Heart right ventricle (tissue), 16 donors: Measurements from ENCODE around the gene COPS9. TPM values are rescaled to one million over a fixed set of nuclear protein-coding genes. Genes with fewer than 3 reads are reported as not detected.

ENCODE experiments used
- ATAC-seq, 8 donors: fragments of 200-7000 bp; cut with Tn5 transposase; one replicate each; pipeline ENCODE4 v1.9.1; 2020; ENCODE audit warnings: mild to moderate bottlenecking in 8 of 8, moderate library complexity in 8 of 8, moderate number of reproducible peaks in 1 of 8
- DNase-seq, 2 donors: peaks; one replicate each; pipeline ENCODE4 v3.0.0-alpha.2; 2020
- H3K27ac ChIP-seq, 10 donors: fragments of 200-600 bp; sonication (generic) in 2 of 10; one replicate each; pipeline versions ENCODE4 v1.5.0 to v1.8.0; 2020 to 2022; ENCODE audit warnings: mild to moderate bottlenecking in 3 of 10
- H3K27me3 ChIP-seq, 7 donors: fragments of 200-600 bp; one replicate each; pipeline ENCODE4 v1.8.0; 2021 to 2022; ENCODE audit warnings: mild to moderate bottlenecking in 2 of 7
- H3K36me3 ChIP-seq, 9 donors: fragments of 200-600 bp; sonication (generic) in 1 of 9; one replicate each; pipeline versions ENCODE4 v1.5.0 to v1.8.0; 2020 to 2022; ENCODE audit warnings: mild to moderate bottlenecking in 2 of 9
- H3K4me1 ChIP-seq, 9 donors: fragments of 200-600 bp; sonication (generic) in 1 of 9; one replicate each; pipeline versions ENCODE4 v1.5.0 to v1.8.0; 2020 to 2022; ENCODE audit warnings: mild to moderate bottlenecking in 4 of 9
- H3K4me3 ChIP-seq, 10 donors: fragments of 200-600 bp; sonication (generic) in 2 of 10; one replicate each; pipeline versions ENCODE4 v1.5.0 to v1.8.0; 2020 to 2022; ENCODE audit warnings: mild to moderate bottlenecking in 7 of 10, moderate library complexity in 2 of 10
- H3K9me3 ChIP-seq, 11 donors: fragments of 200-600 bp in 10 of 11; sonication (generic) in 2 of 11; one replicate each; pipeline versions ENCODE4 v1.5.0 to v1.8.0; 2013 to 2022; ENCODE audit warnings: mild to moderate bottlenecking in 2 of 11, control low read depth in 1 of 11, moderate library complexity in 1 of 11
- CTCF ChIP-seq, 9 donors: fragments of 200-600 bp; sonication (generic) in 2 of 9; IDR thresholded peaks; one replicate each; pipeline versions ENCODE4 v1.5.0 to v1.8.0; 2021 to 2022; ENCODE audit warnings: antibody characterized with exemption in 9 of 9, mild to moderate bottlenecking in 5 of 9, moderate library complexity in 1 of 9
- WGBS, 2 donors: extraction: QIAGEN DNeasy Blood & Tissue Kit; methylation state at CpG; one replicate each; pipeline ENCODE4 v1.1.7; 2013; ENCODE audit warnings: inconsistent platforms in 1 of 2; 5-methylcytosine and 5-hydroxymethylcytosine counted together
- intact Hi-C, 10 donors: fragments of 100-400 bp; cut with DNase I; formaldehyde crosslinking; loops; one replicate each; pipeline versions ENCODE4 v1.11.1 to v1.14.2; 2022
- polyA plus RNA-seq, 2 donors: library from polyadenylated mRNA; stranded (reverse); fragments of 200-250 nt; gene quantifications; one replicate each; pipeline ENCODE4 v1.2.3, GENCODE V29; 2013
- total RNA-seq, 10 donors: library from RNA; stranded (reverse); fragmentation: NEBNext Ultra II Directional in 3 of 10; extraction: Animal tissue kit (Norgen Biotek cat#: 25700) in 3 of 10; gene quantifications; one replicate each; pipeline versions ENCODE4 v1.2.1 to v1.2.4, GENCODE V29; 2021 to 2023
- donor health status: Arrhythmogenic right ventricular cardiomyopathy.
- donor health status: ischemic (EF 13 %, LVEDD 7.1; RV severe dilation, severe dysfunction).
- donor health status: healthy with polysubstance abuse.
- donor health status: DM: no; HTN: yes; CAD: no.
- donor health status: DM: no; HTN: no; CAD: no.
- donor health status: ischemic (EF 25% LVEDD 6.9; RV normal size, moderate dysfunction).
- donor health status: ischemic (EF 25% LVEDD 5.7; RV mildly dilated, moderate dysfunction).
- donor health status: healthy.
- donor health status: DM: yes; HTN: yes; CAD: no.
- donor health status: Ischemic cardiomyopathy.
- donor health status: ischemic (EF 35%, LVEDD 5.7; RV mildly dilated, moderate dysfunction).
- donor health status: nonischemic (EF 11% LVEDD 7.7; RV severe dilation, severe dysfunction).
- donor health status: DM: yes; HTN: yes; CAD: no.
- donor health status: PGD.
- donor health status: ischemic (EF 29% LVEDD 5.4; RV normal size, mild dysfunction).
- donor health status: nonischemic (EF 23%, LVEDD 6.1; RV moderate dilation, normal function).

The COPS9 gene
- total and polyA plus RNA-seq, 12 donors, result 135 to 495 (median 169) TPM

DNA sequence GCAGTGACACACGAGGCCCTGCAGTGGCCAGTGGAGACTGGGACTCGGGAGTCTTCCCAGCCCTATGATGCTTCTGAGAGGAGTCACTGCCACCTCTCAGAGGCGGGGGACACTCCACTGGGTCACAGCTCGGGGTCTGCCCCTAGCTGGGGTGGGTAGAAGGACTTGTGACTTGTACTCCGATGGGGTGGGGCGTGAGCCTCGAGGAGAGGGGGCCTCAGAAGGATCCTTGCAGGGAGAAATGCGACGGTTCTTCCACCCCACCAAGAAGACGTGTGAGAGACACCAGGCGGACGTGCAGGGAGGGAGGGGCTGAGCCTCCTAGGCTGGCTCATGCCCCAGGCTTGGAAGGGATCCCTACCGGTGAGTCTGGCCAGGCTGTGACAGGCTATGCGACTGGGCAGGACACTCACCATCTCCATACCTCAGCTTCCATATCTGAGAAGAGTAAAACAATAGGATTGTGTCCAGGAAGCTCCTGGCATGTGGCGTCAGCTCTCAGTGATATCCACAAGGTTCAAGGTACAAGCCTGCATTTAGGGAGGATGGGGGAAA is 15.4 kb upstream of the COPS9 start:
- ATAC-seq, result peak in 7 of 8 donors; percentile 48 to 79 (median 66)
- H3K9me3 ChIP-seq, result no peaks in the 10 kb centered on the region
- no peak for TF ChIP-seq CTCF (IDR thresholded peaks at IDR 0.05)
- DNase-seq, result peak in 1 of 2 donors; percentile 41
- H3K27ac ChIP-seq, result no peak overlapping the region
- WGBS, 2 donors, result 46 to 47% methylated on average over 15 of the region's 15 CpGs
- no peaks in the 10 kb centered on the region for H3K36me3 ChIP-seq
- H3K27me3 ChIP-seq, result peaks cover 0 to 42% (median 14%) of the 10 kb centered on the region in 7 donors
- intact Hi-C loops, result loop anchor here in 3 of 10 donors (5.0 kb wide), 1 partner anchor 286 kb away; the partner anchor contains the start of gene GPC1 (in 3 of the 3)
- H3K4me3 ChIP-seq, result no peak overlapping the region
- peaks cover 0 to 9% (median 0%) of the 10 kb centered on the region in 9 donors for H3K4me1 ChIP-seq

DNA sequence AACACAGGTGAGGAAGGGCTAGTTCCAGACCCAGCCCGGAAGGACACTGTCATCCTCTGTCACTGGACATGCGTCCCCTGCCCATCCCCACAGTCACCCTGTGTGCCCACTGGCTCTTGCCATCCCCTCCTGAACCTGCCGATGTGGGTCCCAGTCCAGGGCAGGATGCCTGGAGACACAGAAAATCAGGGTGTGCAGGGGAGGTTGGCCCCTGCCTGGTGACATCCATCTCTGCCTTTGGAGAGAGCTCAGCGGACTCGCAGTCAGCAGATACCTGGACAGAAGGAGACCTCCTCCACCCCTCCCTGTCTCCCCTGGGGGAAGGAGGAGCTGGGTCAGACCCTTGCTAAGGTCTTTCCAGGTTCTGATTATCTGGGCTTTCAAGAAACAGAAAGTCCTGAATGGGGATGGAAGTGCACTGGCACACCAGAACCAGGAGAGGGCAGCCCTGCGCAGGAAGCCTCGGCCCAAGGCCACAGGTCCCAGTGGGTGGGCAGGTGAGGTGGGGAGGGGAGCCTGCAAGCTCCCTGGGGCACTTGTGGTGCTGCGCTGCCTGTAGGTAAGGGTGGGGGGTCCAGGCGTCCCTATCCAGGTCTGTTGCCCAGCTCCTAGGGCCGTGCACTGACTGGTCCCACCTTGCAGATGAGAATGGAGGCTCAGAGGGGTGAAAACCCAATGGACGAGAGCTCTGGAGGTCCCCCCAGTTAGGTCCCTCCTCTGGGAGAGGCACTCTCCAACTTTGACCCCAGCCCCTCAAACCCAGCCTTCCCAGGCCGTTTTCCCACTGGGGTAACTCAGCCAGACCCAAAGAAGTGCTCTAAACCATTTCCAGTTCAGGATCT is 14.1 kb upstream of the COPS9 start:
- peak; percentile 31 to 71 (median 65) for TF ChIP-seq CTCF (IDR thresholded peaks at IDR 0.05)
- Histone ChIP-seq H3K36me3 (no peaks in the 10 kb centered on the region), H3K4me3 (no peak overlapping the region), H3K27ac (no peak overlapping the region), H3K27me3 (peaks cover 0 to 56% (median 12%) of the 10 kb centered on the region in 7 donors), H3K9me3 (no peaks in the 10 kb centered on the region), H3K4me1 (peaks cover 0 to 9% (median 0%) of the 10 kb centered on the region in 9 donors)
- WGBS, 2 donors, result 30 to 34% methylated on average over 12 of the region's 12 CpGs
- intact Hi-C loops, result loop anchor here in 7 of 10 donors (5.0 to 10.0 kb wide), 3 partner anchors 287 to 1115 kb away; partner anchors contain the start of gene GPC1 (in 3 of the 7)
- ATAC-seq, result peak in 6 of 8 donors; percentile 45 to 60 (median 52)
- no peak for DNase-seq

GRCh38 chr2:240147911-240148587 is 11.9 kb upstream of the COPS9 start:
- WGBS, 2 donors, result 81 to 84% methylated on average over 20 of the region's 20 CpGs
- ATAC-seq, result no peak

More at GRCh38 chr2:240147911-240148587, 11.9 kb upstream of the COPS9 start:
- Histone ChIP-seq H3K4me3 (no peak overlapping the region), H3K9me3 (no peaks in the 10 kb centered on the region), H3K36me3 (no peaks in the 10 kb centered on the region), H3K4me1 (peaks cover 0 to 15% (median 0%) of the 10 kb centered on the region in 9 donors), H3K27me3 (peaks cover 0 to 65% (median 21%) of the 10 kb centered on the region in 7 donors), H3K27ac (no peak overlapping the region)
- TF ChIP-seq CTCF (IDR thresholded peaks at IDR 0.05), result no peak
- intact Hi-C loops, result loop anchor here in 6 of 10 donors (10.0 kb wide), 2 partner anchors 1103 to 1113 kb away; no protein-coding TSS in a partner anchor
- DNase-seq, result no peak
